IPS-NIHi11 (cell line): ENCODE results near the gene QSOX1.

Experiments used
- DNase-seq: peaks from one replicate; pipeline ENCODE4 v3.0.0; 2012; ENCODE audit warnings: mixed read lengths, low spot score

QSOX1 gene

GRCh38 chr1:180234369-180235076 lies 79.9 kb downstream of the QSOX1 start:
- DNase-seq, result no peak

- DNase-seq, result no peak
Observed at GRCh38 chr1:180235077-180235501, 80.4 kb downstream of the QSOX1 start.

DNA sequence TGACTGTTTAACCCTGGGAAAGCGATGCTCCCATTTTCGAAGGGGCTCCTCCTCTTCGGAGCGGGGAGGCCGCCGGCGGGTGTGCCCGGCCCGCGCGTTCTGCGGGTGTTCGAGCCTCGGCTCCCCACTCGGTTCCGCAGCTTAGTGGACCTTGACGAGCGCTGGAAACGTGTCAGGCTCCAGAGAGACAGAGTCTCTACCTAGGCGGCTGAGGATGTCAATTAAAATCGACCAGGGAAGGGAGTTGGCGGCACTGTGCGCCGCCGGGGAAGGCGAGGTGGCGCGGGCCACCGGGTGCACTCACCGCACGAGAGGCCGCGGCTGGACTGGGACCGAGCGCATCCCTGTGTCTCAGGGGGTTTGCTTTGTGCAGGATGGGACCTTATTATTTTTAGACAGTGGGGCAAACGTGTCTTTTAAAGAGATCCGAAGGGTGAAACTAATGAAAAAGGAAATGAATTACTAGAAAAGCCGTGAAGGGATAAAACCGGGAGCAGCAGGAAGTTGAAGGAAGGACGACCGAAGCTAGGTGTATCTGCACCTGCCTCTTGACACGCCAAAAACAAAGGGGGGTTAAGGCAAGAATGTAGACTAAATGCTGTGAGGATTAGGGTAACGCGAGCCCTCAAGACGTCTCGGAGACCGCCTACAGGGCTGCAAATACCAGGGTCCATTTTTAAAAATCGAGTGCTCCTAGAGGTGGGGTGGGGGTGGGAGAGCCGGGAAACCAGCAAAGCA lies 81.0 kb downstream of the QSOX1 start:
- DNase-seq, result no peak

GRCh38 chr1:180236698-180237509 lies 82.2 kb downstream of the QSOX1 start:
- DNase-seq, result no peak

DNA sequence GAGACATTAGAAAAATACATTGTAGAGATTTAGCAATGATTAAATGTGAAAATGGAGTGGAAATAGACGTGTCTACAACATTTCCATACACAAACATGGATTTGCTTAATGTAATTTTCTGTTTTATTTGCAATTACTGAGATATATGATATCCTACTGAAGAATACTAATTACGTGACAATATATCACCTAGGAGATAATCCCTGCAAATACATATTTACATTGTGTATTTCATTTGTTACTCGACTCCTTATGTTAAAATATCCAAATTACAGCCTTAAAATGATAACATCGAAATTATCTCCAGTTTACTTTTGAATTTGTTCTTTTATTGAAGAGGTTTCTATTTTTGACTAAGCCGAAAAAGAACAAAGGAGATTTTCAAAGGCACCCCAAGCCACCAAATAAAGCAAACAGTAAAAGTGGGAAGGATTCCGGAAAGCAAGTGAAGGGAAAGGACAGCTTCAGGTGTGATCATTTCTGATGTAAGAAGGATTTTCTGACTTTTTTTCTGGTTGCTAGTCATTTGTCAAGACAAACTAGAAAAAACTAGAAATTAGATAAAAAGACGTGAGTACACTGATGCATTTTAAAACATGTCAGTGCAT lies 83.3 kb downstream of the QSOX1 start:
- no peak for DNase-seq

GRCh38 chr1:180238675-180239074 lies 84.0 kb downstream of the QSOX1 start:
- DNase-seq, result no peak

DNA sequence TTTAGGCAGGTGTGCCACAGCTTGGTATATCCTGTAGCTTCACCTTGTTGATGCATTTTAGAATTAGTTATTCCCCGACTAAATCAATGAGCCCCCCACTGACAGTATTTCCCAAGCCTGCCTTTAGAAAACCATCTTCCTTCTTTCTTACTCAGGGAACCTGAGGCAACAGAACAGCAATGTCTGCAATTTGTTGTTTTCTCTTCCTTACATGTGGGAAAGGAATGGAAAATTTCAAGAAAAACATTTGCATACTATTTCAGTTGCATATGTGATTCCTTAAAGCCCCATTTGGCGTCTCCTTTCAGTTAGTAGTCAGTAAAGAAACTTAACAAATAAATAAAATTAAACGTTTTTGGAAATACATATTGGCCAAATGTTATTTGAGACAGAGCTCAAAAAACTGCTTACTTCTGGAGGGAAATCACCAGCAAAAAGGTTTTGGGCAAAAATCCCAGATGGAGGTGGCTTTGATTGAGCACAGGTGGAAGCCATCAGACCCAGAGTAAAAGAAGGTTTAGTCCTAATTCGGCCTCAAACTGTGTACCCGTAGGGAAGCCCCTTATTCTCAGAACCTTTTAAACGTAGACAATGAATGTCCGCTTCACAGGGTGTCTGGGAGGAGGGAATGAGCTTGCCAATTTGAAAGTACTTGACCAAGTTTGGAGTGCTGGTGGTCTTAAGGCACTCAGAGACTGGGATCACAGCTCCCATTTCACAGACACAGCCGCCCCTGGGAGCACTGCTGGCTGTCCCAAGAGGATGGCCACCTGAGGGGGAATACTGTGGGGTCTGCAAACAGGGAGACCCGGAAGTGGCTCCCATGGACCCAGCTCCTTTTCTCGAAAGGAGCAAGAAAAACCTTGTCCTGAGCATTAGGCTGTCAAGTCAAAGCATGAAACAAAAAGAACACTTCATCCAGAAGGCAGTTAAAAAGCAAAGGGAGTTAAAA lies 84.8 kb downstream of the QSOX1 start:
- no peak for DNase-seq

DNA sequence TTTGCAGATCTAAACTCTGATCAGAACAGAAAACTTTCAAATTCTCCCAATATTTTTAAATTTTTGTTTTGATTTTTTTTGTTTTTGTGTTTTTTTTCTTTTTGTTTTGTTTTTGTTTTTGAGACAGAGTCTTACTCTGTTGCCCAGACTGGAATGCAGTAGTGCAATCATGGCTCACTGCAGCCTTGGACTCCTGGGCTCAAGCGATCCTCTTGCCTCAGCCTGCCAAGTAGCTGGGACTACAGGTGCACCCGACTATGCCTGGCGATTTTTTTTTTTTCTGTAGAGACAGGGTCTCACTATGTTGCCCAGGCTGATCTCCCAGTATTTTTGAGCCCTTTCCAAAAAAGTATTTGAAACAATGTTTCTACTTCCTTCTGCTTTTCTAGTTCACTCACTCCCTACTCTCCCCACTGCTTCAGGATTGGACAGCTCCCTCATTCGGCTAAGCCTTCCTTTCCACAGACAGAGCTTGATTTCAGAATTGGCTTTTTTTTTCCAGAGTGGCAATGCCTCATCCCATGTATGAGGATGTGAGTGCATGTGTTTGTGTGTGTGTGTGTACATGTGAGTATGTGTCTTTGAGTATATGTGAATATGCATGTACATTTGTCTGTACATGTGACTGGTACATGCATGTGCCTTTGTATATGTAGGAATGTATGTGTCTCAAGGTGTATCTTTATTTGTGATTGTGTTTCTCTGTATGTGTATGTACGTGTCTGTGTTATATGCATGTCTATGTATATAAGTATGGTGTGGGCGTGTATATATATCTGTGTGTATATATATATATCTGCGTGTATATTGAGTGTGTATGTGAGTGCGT lies 87.3 kb downstream of the QSOX1 start:
- DNase-seq, result no peak

- DNase-seq, result no peak
Observed at GRCh38 chr1:180243517-180244221, 89.0 kb downstream of the QSOX1 start.

GRCh38 chr1:180244840-180245239 lies 90.2 kb downstream of the QSOX1 start:
- no peak for DNase-seq

DNA sequence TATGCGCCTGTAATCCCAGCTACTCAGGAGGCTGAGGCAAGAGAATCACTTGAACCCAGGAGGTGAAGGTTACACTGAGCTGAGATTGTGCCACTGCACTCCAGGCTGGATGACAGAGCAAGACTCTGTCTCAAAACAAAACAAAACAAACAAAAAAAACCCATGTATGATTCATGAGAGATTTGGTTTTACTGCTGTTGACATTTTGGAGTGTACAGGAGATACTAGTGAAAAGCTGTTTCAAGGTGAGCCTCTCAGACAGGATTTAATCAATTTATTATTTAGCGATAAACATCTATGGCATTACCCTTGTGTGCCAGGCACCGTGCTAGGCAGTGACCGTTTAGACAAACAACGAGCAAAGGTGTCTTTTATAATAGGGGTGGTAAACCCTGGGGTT lies 91.9 kb downstream of the QSOX1 start:
- no peak for DNase-seq

DNA sequence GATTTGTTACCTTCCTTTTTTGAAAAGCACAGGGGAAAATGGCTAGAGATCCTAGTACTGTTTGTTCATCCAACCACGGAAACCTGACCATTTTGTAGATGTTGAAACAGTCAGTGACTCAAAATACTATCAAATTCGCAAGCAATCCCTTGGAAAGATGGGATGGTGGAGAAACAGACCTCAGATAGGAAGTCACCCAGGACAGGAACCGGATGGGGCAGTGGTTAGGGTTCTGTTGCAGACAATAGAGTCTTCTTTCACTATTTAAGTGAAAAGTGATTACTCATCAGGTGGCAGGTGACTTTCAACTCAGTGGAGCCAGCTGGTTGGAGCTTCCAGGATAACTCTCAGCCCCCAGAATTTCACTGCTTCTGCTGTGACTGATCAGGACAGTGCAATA lies 92.4 kb downstream of the QSOX1 start:
- DNase-seq, result no peak

GRCh38 chr1:180247580-180247979 lies 92.9 kb downstream of the QSOX1 start:
- no peak for DNase-seq

GRCh38 chr1:180248176-180248575 lies 93.5 kb downstream of the QSOX1 start:
- DNase-seq, result no peak

- DNase-seq, result peak; percentile 70
Observed at GRCh38 chr1:180248731-180249681, 94.3 kb downstream of the QSOX1 start.

- DNase-seq, result no peak
Observed at GRCh38 chr1:180249725-180250498, 95.2 kb downstream of the QSOX1 start.

GRCh38 chr1:180250499-180250770 lies 95.8 kb downstream of the QSOX1 start:
- DNase-seq, result no peak
